Stimulated activated CD8-positive, alpha-beta memory T cell treated with anti-CD3 and anti-CD28 coated beads, Interleukin-4, amount 100 ng/mL, for 1 hour (primary cell): ENCODE measurements around the gene ADCY9.

Experiments used
- DNase-seq, 2 donors: peaks; one replicate each; pipeline ENCODE4 v3.0.0-alpha.2; 2020; ENCODE audit warnings: low read depth in 2 of 2, low spot score in 1 of 2

Gene ADCY9

GRCh38 chr16:4006397-4006999, 109.7 kb downstream of the ADCY9 start:
- DNase-seq = no peak

GRCh38 chr16:4005731-4006130, 110.5 kb downstream of the ADCY9 start:
- DNase-seq = no peak

- no peak for DNase-seq
Measured at GRCh38 chr16:4005281-4005680, 111.0 kb downstream of the ADCY9 start.

DNA sequence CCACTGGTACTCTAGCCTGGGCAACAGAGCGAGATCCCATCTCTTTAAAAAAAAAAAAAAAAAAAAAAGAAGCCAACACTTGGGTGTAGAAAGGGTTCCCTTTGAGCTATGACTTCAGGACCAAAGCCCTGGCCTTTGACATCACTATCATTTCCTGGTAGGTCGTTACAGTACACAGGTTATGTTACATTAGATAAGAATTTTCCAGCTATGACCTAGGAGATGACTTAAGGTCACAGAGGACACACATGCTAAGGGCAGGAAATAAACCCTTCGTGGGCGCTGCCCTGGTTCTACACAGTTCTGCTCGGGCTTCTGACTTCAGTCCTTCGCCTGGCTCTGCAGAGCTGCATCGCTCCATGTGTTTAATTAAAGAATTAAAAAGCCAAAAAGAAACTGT, 112.0 kb downstream of the ADCY9 start:
- no peak for DNase-seq

GRCh38 chr16:4003576-4003975, 112.7 kb downstream of the ADCY9 start:
- DNase-seq = no peak

DNA sequence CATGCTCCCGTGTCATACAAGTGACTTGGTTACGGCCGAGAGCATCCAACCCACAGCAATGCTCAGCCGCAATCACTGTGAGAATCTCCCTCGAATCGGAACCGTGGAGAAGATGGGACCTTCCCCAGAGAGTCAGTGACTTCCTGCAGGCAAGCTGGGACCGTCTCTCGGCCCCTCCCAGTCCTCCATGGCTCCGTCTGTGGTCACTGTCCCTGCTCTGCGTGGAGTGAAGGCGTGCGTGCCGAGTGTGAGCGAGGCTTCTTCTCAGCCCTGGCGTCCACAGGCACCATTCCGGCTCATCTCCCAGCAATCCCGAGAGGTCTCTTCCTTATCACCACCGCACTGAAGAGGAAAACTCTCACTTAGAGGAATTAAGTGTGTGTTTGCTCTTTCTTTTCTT, 113.1 kb downstream of the ADCY9 start:
- DNase-seq = no peak

DNA sequence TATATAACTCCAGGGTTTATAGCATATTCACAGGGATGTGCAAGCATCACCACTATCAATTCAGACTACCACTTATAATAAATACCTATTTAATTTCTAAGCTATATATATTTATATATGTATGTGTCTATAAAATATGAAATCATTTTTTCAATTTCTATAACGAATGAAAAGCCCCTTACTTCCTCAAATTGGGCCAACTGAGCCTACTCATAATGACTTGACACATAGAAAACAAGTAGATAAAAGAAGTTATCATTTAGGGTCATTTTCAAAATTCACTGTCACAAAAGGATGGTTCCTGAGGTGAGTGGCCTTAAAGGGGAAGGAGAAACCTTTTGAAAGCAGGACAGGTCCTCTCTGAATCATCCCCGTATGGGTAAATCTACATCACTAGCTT, 114.1 kb downstream of the ADCY9 start:
- no peak for DNase-seq

- DNase-seq = no peak
Measured at GRCh38 chr16:3999479-4000325, 116.5 kb downstream of the ADCY9 start.

DNA sequence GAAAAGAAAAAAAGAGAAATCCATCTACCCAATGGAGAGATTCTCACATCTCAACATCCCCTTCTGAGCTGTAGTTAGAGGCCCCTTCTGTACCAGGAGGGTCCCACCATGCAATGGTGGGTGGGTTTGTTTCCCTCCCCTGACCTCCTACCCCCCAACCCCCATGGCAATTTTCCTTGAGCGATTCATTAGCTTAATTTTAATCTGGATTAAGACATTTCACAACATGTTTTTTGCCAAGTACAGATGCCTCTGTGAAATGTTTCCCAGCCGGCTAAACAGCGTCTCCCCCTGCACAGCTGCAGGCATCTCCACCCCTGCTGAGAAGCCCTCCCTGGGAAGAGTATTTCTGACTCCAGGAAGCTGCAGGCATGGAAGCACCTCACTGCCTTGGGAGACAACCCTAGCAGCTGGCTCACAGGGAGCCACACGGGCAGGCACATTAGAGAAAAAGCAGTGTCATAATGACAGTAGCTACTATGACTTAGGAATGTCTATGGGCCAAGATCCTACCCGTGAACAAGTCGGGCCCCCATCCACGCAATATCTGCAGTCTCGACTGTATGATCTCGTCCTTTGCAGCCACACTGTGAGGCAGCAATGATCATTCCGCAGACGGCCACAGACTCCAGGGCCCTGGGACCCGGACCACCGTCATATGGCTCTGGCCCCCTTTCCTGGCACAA, 117.3 kb downstream of the ADCY9 start:
- no peak for DNase-seq

DNA sequence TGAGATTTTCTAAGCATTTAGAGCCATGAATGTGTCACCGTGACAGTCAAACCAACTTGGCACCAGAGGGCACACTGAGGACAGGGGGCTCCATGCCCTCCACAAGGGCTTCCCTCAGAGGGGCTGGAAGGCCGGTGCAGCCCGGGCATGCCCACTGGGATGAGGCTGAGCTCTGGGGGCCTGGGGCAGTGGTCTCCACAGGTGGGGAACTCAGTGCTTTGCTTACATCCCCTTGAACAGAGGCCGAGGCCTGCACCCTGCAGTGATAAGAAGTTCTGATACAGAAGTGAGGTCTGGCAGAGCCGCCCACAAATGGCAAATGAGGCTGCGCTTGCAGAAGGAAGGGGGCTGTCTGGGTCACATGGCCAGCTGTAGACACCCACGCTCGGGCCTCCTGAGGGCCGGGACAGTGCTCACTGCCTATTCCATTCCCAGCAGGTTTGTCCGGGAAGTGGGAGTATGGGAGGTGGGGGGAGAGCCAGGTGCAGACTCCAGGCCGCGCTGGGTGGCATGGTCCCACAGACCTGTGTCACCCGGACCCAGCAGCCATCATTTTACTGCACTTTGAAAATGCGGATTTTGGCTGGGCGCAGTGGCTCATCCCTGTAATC, 118.9 kb downstream of the ADCY9 start:
- no peak for DNase-seq

DNA sequence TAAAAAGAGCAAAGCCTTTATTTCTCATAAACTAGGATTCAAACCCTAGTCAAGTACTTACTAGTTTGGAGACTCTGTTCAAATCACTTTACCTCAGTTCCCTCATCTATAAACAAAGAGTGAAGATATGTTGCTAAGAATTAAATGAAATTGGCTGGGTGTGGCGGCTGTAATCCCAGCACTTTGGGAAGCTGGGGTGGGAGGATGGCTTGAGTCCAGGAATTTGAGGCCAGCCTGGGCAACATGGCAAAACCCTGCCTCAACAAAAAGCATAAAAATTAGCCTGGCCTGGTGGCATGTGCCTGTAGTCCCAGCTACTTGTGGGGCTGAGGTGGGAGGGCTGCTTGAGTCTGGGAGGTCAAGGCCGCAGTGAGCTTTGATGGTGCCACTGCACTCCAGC, 121.2 kb downstream of the ADCY9 start:
- no peak for DNase-seq

- DNase-seq = no peak
Measured at GRCh38 chr16:3993052-3993785, 123.0 kb downstream of the ADCY9 start.

DNA sequence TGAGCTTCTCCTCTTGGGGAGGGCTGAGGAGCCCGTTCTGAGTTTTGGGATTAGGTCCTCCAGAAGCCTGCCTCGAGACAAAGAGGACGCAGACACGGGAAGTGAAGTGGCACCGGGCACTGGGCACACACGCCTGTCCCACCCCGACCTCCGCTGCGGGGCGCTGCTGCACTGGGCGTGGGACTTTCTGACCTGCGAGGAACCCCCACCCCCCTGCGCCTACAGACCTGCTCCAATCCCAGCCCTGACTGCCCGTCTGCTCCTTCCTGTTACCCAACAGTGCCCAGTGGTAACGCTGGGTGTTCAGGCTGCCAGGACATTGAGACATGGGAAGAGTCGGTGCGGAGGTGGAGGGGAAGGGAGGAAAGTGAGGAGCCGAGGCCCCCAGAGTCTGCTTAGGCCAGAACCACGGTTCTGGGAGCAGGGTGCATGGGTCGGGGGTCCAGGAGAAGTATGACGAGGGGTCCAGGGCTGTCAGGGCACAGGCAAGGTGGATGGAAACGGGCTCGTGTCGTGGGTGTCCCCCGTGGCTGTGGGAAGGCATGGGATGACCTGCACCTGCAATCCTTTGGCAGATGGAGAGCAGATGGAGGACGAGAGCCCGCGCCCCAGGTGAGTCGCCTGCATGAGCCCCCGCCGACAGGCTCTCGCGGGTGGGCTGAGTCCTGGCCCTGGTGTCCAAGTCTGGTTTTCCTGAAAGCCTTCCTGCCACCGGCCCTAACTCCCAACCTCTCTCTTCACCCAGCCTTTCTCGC, 123.8 kb downstream of the ADCY9 start:
- no peak for DNase-seq

GRCh38 chr16:3988824-3989223, 127.4 kb downstream of the ADCY9 start:
- DNase-seq = no peak

DNA sequence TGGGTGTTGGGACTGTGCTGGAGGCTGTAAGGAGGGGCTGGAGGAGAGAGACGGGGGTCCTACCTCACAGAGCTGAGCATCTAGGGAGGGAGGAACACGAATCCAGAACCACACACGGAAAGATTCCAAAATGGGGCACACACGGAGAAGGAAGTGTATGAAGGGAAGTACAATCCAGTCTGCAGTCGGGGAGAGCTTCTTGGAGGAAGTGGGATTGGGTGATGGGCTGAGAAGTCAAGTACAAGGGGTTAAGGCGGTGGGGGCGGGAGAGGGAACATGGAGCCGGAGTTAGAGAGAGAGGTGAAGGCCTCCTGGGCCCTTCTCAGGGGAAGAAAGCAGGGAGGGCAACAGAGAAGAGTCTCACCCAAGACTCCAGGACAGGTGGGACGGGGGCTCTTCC, 128.2 kb downstream of the ADCY9 start:
- DNase-seq = no peak

- no peak for DNase-seq
Measured at GRCh38 chr16:3987231-3987630, 129.0 kb downstream of the ADCY9 start.

GRCh38 chr16:3986235-3986544, 130.1 kb downstream of the ADCY9 start:
- DNase-seq = no peak

- DNase-seq = no peak
Measured at GRCh38 chr16:3984111-3985060, 131.9 kb downstream of the ADCY9 start.

- DNase-seq = no peak
Measured at GRCh38 chr16:3983081-3983520, 133.1 kb downstream of the ADCY9 start.
